KBM-7 (cell line): ENCODE data around the gene POU3F1.

Experiments used
- DNase-seq: peaks from one replicate; pipeline ENCODE4 v3.0.0-alpha.2; 2015
- in situ Hi-C: fragments of 300-500 bp; cut with MboI; formaldehyde crosslinking; loops from 2 replicates; pipeline ENCODE4 v1.14.3; 2020; ENCODE audit warnings: low sequenced_read_pairs, low pct_unique_long_range_greater_than_20kb, mixed read lengths

The POU3F1 gene

GRCh38 chr1:38076038-38076437, 29.4 kb upstream of the POU3F1 start:
- in situ Hi-C loops: no loop called here
- peak; percentile 28 for DNase-seq

GRCh38 chr1:38075191-38075590, 28.6 kb upstream of the POU3F1 start:
- in situ Hi-C loops: no loop called here
- DNase-seq: no peak

- in situ Hi-C loops: no loop called here
- no peak for DNase-seq
These were observed 27.7 kb upstream of the POU3F1 start for GRCh38 chr1:38074302-38074677.

GRCh38 chr1:38073534-38074301, 27.1 kb upstream of the POU3F1 start:
- DNase-seq: no peak
- in situ Hi-C loops: no loop called here

- in situ Hi-C loops: no loop called here
- DNase-seq: no peak
These were observed 26.3 kb upstream of the POU3F1 start for GRCh38 chr1:38072858-38073257.

- DNase-seq: peak; percentile 25
- in situ Hi-C loops: no loop called here
These were observed 25.0 kb upstream of the POU3F1 start for GRCh38 chr1:38071312-38072256.

GRCh38 chr1:38068980-38069340, 22.4 kb upstream of the POU3F1 start:
- no peak for DNase-seq
- in situ Hi-C loops: no loop called here

- in situ Hi-C loops: no loop called here
- DNase-seq: peak; percentile 23
These were observed 21.8 kb upstream of the POU3F1 start for GRCh38 chr1:38068220-38068979.

GRCh38 chr1:38064197-38064903, 17.8 kb upstream of the POU3F1 start:
- in situ Hi-C loops: no loop called here
- DNase-seq: no peak

GRCh38 chr1:38063616-38064015, 17.0 kb upstream of the POU3F1 start:
- in situ Hi-C loops: no loop called here
- DNase-seq: no peak

- in situ Hi-C loops: no loop called here
- no peak for DNase-seq
These were observed 16.0 kb upstream of the POU3F1 start for GRCh38 chr1:38062361-38063288.

- DNase-seq: no peak
- in situ Hi-C loops: no loop called here
These were observed 15.3 kb upstream of the POU3F1 start for GRCh38 chr1:38061883-38062328.

GRCh38 chr1:38061290-38061689, 14.7 kb upstream of the POU3F1 start:
- DNase-seq: no peak
- in situ Hi-C loops: no loop called here

GRCh38 chr1:38060498-38060897, 13.9 kb upstream of the POU3F1 start:
- no peak for DNase-seq
- in situ Hi-C loops: no loop called here

GRCh38 chr1:38059635-38060250, 13.2 kb upstream of the POU3F1 start:
- in situ Hi-C loops: no loop called here
- DNase-seq: no peak

- in situ Hi-C loops: no loop called here
- DNase-seq: no peak
These were observed 9.4 kb upstream of the POU3F1 start for GRCh38 chr1:38055965-38056364.

- in situ Hi-C loops: no loop called here
These were observed 8.8 kb upstream of the POU3F1 start for GRCh38 chr1:38055398-38055797.

More at GRCh38 chr1:38055398-38055797, 8.8 kb upstream of the POU3F1 start:
- no peak for DNase-seq
